HEK293 (cell line): Measurements from ENCODE around the gene HNRNPM.

Experiments
- ZNF175 ChIP-seq: fragments of 450-650 bp; formaldehyde crosslinking; IDR thresholded peaks from 2 replicates; pipeline ENCODE4 v1.5.1; 2016; ENCODE audit warnings: missing biosample characterization, missing genetic modification characterization
- ZNF274 ChIP-seq, 2 experiments: fragments of 200-500 bp in 1 of 2; fragments of 450-650 bp in 1 of 2; sonication (Bioruptor generic) in 1 of 2; formaldehyde crosslinking in 1 of 2; IDR thresholded peaks; 2 replicates each; pipeline versions ENCODE4 v1.5.1 to v1.6.1; 2014 to 2016; ENCODE audit warnings: borderline replicate concordance in 1 of 2, inconsistent platforms in 1 of 2, low read length in 1 of 2, missing biosample characterization in 1 of 2, missing genetic modification characterization in 1 of 2
- ZNF560 ChIP-seq: fragments of 450-650 bp; formaldehyde crosslinking; IDR thresholded peaks from 2 replicates; pipeline ENCODE4 v1.5.1; 2017; ENCODE audit warnings: missing biosample characterization, missing genetic modification characterization, borderline replicate concordance
- TF ChIP-seq, protein P1 (sequence below): fragments of 450-650 bp; formaldehyde crosslinking; IDR thresholded peaks from 2 replicates; pipeline ENCODE4 v1.5.1; 2016; ENCODE audit warnings: missing biosample characterization, missing genetic modification characterization

DNA sequence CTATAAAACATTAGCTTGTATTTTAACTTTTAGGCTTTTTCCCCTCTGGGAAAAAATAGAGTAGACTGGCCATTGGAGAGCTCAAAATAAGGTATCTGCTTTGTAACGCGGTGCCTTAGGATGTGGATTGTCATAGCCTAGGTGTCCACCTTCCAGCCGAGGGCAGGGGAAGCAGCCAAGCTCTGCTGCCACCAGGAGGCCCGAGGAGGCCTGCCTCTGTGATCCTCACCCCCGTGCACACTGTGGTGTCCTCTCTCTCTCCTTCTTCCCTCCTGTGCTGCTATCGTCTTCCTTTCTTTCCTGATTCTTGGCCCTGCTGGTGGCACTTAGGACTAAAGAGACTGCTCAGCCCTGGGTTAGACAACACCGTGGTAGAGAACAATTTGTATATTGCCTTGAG lies 11.3 kb downstream of the HNRNPM start:
- TF ChIP-seq ZNF175 (tag by site-specific recombination) (no peak), ZNF560 (tag by site-specific recombination) (no peak), ZNF274 (IDR thresholded peaks at IDR 0.05; ENCODE audit: low read length) (no peak), ZNF274 (tag by site-specific recombination; IDR thresholded peaks at IDR 0.05; ENCODE audit: borderline replicate concordance) (no peak)
- TF ChIP-seq, protein P1, sequence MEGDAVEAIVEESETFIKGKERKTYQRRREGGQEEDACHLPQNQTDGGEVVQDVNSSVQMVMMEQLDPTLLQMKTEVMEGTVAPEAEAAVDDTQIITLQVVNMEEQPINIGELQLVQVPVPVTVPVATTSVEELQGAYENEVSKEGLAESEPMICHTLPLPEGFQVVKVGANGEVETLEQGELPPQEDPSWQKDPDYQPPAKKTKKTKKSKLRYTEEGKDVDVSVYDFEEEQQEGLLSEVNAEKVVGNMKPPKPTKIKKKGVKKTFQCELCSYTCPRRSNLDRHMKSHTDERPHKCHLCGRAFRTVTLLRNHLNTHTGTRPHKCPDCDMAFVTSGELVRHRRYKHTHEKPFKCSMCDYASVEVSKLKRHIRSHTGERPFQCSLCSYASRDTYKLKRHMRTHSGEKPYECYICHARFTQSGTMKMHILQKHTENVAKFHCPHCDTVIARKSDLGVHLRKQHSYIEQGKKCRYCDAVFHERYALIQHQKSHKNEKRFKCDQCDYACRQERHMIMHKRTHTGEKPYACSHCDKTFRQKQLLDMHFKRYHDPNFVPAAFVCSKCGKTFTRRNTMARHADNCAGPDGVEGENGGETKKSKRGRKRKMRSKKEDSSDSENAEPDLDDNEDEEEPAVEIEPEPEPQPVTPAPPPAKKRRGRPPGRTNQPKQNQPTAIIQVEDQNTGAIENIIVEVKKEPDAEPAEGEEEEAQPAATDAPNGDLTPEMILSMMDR (tag by site-specific recombination): no peak; the same call in 1 of the 2 replicates
